Testis (tissue), 3 donors: ENCODE data around the gene GLIS1. TPM values are rescaled to one million over a fixed set of nuclear protein-coding genes. Genes with fewer than 3 reads are reported as not detected.

ENCODE experiments used
- DNase-seq: peaks from one replicate; pipeline ENCODE4 v3.0.0-alpha.2; 2019
- H3K27ac ChIP-seq, 2 donors: fragments of 200-600 bp; sonication (generic); one replicate each; pipeline ENCODE4 v1.5.1; 2019
- H3K27me3 ChIP-seq: fragments of 200-600 bp; sonication (generic); one replicate; pipeline ENCODE4 v1.5.1; 2019
- H3K36me3 ChIP-seq: fragments of 200-600 bp; sonication (generic); one replicate; pipeline ENCODE4 v1.5.1; 2017; ENCODE audit warnings: low read depth; ENCODE audit errors: missing control alignments
- H3K4me1 ChIP-seq: fragments of 200-600 bp; sonication (generic); one replicate; pipeline ENCODE4 v1.5.1; 2019
- H3K4me3 ChIP-seq, 2 donors: fragments of 200-600 bp; sonication (generic); one replicate each; pipeline ENCODE4 v1.5.1; 2017 to 2019
- H3K9me3 ChIP-seq: fragments of 200-600 bp; sonication (generic); one replicate; pipeline ENCODE4 v1.5.1; 2017
- POLR2A ChIP-seq: fragments of 450-650 bp; IDR thresholded peaks from one replicate; pipeline ENCODE4 v1.6.1; 2017; ENCODE audit warnings: antibody characterized with exemption, mild to moderate bottlenecking, moderate library complexity
- WGBS, 2 donors: methylation state at CpG; one replicate each; pipeline ENCODE4 v1.1.5; 2018; 5-methylcytosine and 5-hydroxymethylcytosine counted together
- intact Hi-C: fragments of 100-400 bp; cut with DNase I; formaldehyde crosslinking; loops from one replicate; pipeline ENCODE4 v1.15.1; 2023; ENCODE audit warnings: low total_unique reads
- polyA plus RNA-seq: library from polyadenylated mRNA; stranded (reverse); fragments of 350-450 nt; fragmentation: Illumina TruSeq; extraction: RNeasy Lipid Tissue Mini Kit (QIAGEN cat#74804); gene quantifications from one replicate; pipeline ENCODE4 v1.2.3, GENCODE V29; 2014; ENCODE audit warnings: low read depth, low replicate concordance; ENCODE audit not compliant: insufficient read depth
- total RNA-seq, 2 donors: library from RNA; depleted of rRNA; stranded (reverse); fragments of >200 nt; gene quantifications; one replicate each; pipeline ENCODE4 v1.2.3, GENCODE V29; 2016
- TF ChIP-seq, protein P1 (sequence below), 3 experiments: fragments of 450-650 bp in 2 of 3; fragments of 200-600 bp in 1 of 3; sonication (generic) in 1 of 3; IDR thresholded peaks; one replicate each; pipeline ENCODE4 v1.5.1; 2016 to 2019; ENCODE audit warnings: antibody characterized with exemption in 3 of 3, mild to moderate bottlenecking in 2 of 3, moderate library complexity in 1 of 3

The GLIS1 gene
- total and polyA plus RNA-seq, 3 donors from 2014 or later: 2.9 to 6.1 (median 3.8) TPM

DNA sequence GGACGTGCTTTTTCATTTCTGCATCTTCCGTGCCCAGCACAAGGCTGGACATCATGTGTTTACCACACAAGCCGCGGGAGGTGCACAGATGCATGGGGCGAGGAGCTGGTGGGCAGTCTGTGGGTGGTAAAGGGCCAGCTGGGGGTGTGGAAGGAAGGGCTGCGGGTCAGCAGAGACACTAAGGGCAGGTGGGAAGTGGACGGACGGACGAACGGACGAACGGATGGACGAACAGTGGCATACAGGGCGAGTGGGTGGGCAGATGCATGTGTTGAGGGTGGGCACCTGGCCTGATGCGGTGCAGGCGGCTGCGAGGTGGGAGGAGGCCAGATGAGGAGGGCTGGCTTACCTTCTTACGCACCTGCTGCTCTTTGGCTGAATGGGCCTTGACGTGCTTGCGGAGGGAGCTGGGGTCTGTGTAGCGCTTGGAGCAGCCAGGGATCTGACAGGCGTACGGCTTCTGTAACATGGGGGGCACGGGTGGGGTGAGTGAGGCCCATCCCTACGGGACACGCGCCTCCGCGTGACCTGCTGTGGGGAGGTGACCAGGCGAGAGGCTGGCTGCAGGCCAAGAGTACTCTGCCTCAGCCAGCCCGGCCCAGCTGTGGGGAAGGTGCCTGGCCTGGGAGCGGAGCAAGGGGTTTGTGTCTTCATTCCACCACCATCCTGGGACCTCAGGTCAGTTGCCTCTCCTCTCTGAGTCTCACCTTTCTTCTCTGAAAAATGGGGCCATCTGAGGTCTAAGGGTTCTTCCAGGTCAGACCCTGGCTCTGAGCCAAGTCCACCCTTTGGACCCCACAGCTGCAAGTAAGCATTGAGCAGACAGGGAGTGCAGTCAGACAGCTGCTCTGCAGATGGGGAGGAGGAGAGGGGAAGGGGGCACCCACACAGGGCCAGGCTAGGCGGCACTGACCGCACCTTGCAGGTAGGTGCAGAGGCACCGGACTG, 214.3 kb downstream of the GLIS1 start:
- Histone ChIP-seq H3K9me3 (no peaks in the 10 kb centered on the region), H3K36me3 (no peaks in the 10 kb centered on the region), H3K4me3 (no peak overlapping the region), H3K27ac (no peak overlapping the region), H3K4me1 (peaks cover 18% of the 10 kb centered on the region), H3K27me3 (no peaks in the 10 kb centered on the region)
- TF ChIP-seq, protein P1, sequence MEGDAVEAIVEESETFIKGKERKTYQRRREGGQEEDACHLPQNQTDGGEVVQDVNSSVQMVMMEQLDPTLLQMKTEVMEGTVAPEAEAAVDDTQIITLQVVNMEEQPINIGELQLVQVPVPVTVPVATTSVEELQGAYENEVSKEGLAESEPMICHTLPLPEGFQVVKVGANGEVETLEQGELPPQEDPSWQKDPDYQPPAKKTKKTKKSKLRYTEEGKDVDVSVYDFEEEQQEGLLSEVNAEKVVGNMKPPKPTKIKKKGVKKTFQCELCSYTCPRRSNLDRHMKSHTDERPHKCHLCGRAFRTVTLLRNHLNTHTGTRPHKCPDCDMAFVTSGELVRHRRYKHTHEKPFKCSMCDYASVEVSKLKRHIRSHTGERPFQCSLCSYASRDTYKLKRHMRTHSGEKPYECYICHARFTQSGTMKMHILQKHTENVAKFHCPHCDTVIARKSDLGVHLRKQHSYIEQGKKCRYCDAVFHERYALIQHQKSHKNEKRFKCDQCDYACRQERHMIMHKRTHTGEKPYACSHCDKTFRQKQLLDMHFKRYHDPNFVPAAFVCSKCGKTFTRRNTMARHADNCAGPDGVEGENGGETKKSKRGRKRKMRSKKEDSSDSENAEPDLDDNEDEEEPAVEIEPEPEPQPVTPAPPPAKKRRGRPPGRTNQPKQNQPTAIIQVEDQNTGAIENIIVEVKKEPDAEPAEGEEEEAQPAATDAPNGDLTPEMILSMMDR (IDR thresholded peaks at IDR 0.05): no peak
- no peak for TF ChIP-seq POLR2A
- intact Hi-C loops: no loop called here
- 64 to 79% methylated on average over 32 to 35 of the region's 35 CpGs for WGBS, 2 donors
- DNase-seq: peak; percentile 63

DNA sequence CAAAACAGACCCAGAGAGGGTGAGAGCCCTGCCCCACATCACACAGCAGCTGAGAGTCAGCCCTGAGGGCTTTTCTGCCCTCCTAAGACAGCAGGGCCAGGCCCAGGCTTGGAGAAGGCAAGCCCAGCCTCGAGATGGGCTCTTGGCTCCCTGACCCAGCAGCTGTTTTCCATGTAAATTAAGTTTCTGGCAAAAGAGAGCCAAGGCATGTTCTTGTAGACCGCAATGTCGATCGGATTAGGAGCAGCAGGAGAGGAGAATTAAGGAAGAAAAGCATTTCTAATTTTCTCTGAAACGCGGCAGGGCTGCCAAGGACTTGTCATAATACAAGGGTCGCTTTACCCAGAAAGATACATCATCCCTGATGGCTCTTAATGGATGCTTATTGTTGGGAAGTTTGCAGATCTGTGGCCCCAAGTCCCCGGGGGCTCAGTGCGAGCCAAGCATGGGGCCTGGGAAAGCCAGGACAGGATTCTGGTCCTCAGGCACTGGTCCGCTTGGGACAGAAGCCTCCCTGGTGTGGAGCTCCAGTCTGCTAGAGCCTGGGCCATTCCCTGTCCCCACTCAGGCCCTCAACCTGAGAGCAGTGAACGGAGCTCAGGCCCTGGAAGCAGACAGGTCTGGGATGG, 216.9 kb downstream of the GLIS1 start:
- Histone ChIP-seq H3K27me3 (no peaks in the 10 kb centered on the region), H3K4me1 (peaks cover 25% of the 10 kb centered on the region), H3K9me3 (no peaks in the 10 kb centered on the region), H3K27ac (no peak overlapping the region), H3K4me3 (no peak overlapping the region), H3K36me3 (no peaks in the 10 kb centered on the region)
- TF ChIP-seq POLR2A: no peak
- TF ChIP-seq, protein P1 (IDR thresholded peaks at IDR 0.05): no peak
- 69 to 83% methylated on average over 11 of the region's 11 CpGs for WGBS, 2 donors
- DNase-seq: no peak
- intact Hi-C loops: no loop called here

DNA sequence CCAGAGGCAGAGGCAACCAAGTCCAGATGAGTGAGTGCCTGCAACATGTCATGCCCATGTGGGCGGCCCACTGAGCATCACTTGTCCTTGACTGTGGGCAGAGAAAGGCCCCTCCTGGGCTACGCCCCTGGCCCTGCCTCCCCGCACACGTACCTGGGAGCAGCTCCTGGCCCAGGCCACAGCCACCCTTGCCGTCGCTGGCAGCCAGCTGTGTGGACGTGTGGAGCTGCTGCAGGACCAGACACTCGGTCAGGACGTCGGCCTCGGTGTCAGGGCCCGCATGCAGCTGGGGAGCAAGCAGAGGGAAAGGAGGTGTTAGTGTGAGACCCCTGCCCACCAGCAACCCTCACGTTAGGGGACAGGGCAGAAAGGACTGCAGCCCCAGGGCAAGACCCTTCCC, 218.5 kb downstream of the GLIS1 start:
- Histone ChIP-seq H3K9me3 (no peaks in the 10 kb centered on the region), H3K27me3 (no peaks in the 10 kb centered on the region), H3K36me3 (no peaks in the 10 kb centered on the region), H3K27ac (no peak overlapping the region), H3K4me3 (no peak overlapping the region), H3K4me1 (peaks cover 19% of the 10 kb centered on the region)
- DNase-seq: no peak
- intact Hi-C loops: no loop called here
- TF ChIP-seq POLR2A: no peak
- TF ChIP-seq, protein P1 (IDR thresholded peaks at IDR 0.05): no peak
- 94% methylated on average over 6 to 9 of the region's 13 CpGs for whole genome bisulfite sequencing, 2 donors

DNA sequence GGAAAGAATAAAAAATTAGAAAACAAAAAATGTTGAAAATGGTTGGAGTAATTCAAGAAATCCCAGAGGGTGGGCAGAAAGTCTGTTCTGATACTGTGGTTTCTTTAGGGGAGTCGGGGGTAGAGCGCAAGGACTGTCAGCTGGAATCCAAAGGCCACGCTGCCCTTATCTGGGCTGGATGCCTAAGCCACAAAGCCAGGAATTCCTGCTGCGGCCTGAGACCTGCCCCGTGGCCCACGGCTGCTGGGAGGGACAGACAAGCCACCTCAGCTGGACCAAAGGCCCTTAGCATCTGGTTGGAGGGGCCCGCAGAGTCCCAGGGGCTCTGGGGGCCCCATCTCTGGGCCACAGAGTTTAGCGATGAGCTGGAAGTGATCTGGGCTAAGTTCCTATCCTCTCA, 219.5 kb downstream of the GLIS1 start:
- DNase-seq: peak; percentile 32
- Histone ChIP-seq H3K4me1 (peaks cover 12% of the 10 kb centered on the region), H3K4me3 (no peak overlapping the region), H3K27me3 (no peaks in the 10 kb centered on the region), H3K9me3 (no peaks in the 10 kb centered on the region), H3K36me3 (no peaks in the 10 kb centered on the region), H3K27ac (no peak overlapping the region)
- intact Hi-C loops: no loop called here
- 30 to 37% methylated on average over 6 to 8 of the region's 8 CpGs for WGBS, 2 donors
- TF ChIP-seq, protein P1 (IDR thresholded peaks at IDR 0.05): no peak
- TF ChIP-seq POLR2A: no peak
